Cerebellar cortex (tissue), 1 donor: ENCODE results near the gene SNAI3.

Experiments used
- DNase-seq: peaks from one replicate; pipeline ENCODE4 v3.0.0-alpha.2; 2015; ENCODE audit warnings: low spot score

Gene SNAI3

GRCh38 chr16:88634141-88634993, 51.9 kb downstream of the SNAI3 start:
- DNase-seq = no peak

GRCh38 chr16:88633684-88634140, 52.6 kb downstream of the SNAI3 start:
- DNase-seq = peak; percentile 44

- no peak for DNase-seq
Measured at GRCh38 chr16:88632587-88632930, 53.7 kb downstream of the SNAI3 start.

- no peak for DNase-seq
Measured at GRCh38 chr16:88631920-88632586, 54.3 kb downstream of the SNAI3 start.

- DNase-seq = no peak
Measured at GRCh38 chr16:88631384-88631783, 54.9 kb downstream of the SNAI3 start.

- DNase-seq = no peak
Measured at GRCh38 chr16:88630941-88631340, 55.4 kb downstream of the SNAI3 start.

GRCh38 chr16:88630433-88630832, 55.9 kb downstream of the SNAI3 start:
- no peak for DNase-seq

- no peak for DNase-seq
Measured at GRCh38 chr16:88629835-88630234, 56.5 kb downstream of the SNAI3 start.

GRCh38 chr16:88628512-88628974, 57.8 kb downstream of the SNAI3 start:
- no peak for DNase-seq
